IMR-90 (cell line): ENCODE data around the gene ARID4B. TPM values are rescaled to one million over a fixed set of nuclear protein-coding genes. Genes with fewer than 3 reads are reported as not detected.

ENCODE experiments used
- ATAC-seq: fragments of 200-7000 bp; cut with Tn5 transposase; 2 replicates; pipeline ENCODE4 v1.9.1; 2020; ENCODE audit warnings: low read depth, mild to moderate bottlenecking, moderate library complexity
- BruUV-seq: library from RNA; stranded (reverse); fragments of 400-500 nt; replicated peaks from 2 replicates; lab custom pipeline; 2021; lab: Mats Ljungman, UMichigan
- CTCF ChIA-PET: fragments of 300-600 bp; formaldehyde crosslinking; extraction: SDS; loops from one replicate; lab custom pipeline; 2021; ENCODE audit warnings: antibody characterized with exemption; lab: Yijun Ruan, JAX
- POLR2A ChIA-PET: fragments of 300-600 bp; sonication (Branson Sonifier 250); formaldehyde crosslinking; loops from one replicate; lab custom pipeline; 2022; ENCODE audit warnings: antibody characterized with exemption; ENCODE audit not compliant: unreplicated experiment; lab: Charles Lee
- DNase-seq: peaks from one replicate; pipeline ENCODE4 v3.0.0; 2013
- H2AFZ ChIP-seq: replicated peaks from 2 replicates; pipeline ENCODE3; 2013; ENCODE audit warnings: low read length, mild to moderate bottlenecking; ENCODE audit not compliant: poor library complexity
- H2AK5ac ChIP-seq: 2 replicates; pipeline ENCODE4 v1.6.1; 2013; ENCODE audit warnings: low read depth, low read length, inconsistent platforms
- H2AK9ac ChIP-seq: replicated peaks from 2 replicates; pipeline ENCODE3; 2013; ENCODE audit warnings: mild to moderate bottlenecking, low read depth, low read length, moderate library complexity; ENCODE audit not compliant: poor library complexity
- H2BK120ac ChIP-seq: 2 replicates; pipeline ENCODE4 v1.6.1; 2013; ENCODE audit warnings: low read depth, low read length, inconsistent platforms
- H2BK15ac ChIP-seq: 3 replicates; pipeline ENCODE4 v1.6.1; 2013; ENCODE audit warnings: low read depth, low read length, inconsistent platforms
- H2BK20ac ChIP-seq: 2 replicates; pipeline ENCODE4 v1.6.1; 2013; ENCODE audit warnings: low read depth, mild to moderate bottlenecking, inconsistent platforms, low read length, moderate library complexity
- H2BK5ac ChIP-seq: 2 replicates; pipeline ENCODE4 v1.6.1; 2013; ENCODE audit warnings: mild to moderate bottlenecking, low read depth, low read length, inconsistent platforms; ENCODE audit not compliant: poor library complexity, severe bottlenecking
- H3K14ac ChIP-seq: replicated peaks from 2 replicates; pipeline ENCODE4 v1.6.1; 2013; ENCODE audit warnings: low read depth, low read length, inconsistent platforms
- H3K18ac ChIP-seq: 2 replicates; pipeline ENCODE4 v1.6.1; 2013; ENCODE audit warnings: low read depth, low read length, control low read depth
- H3K23ac ChIP-seq: 2 replicates; pipeline ENCODE4 v1.6.1; 2013; ENCODE audit warnings: low read depth, low read length, inconsistent platforms
- H3K27ac ChIP-seq: 2 replicates; pipeline ENCODE4 v1.5.1; 2013; ENCODE audit warnings: mild to moderate bottlenecking, control low read depth, low read length; ENCODE audit not compliant: insufficient read depth
- H3K27me3 ChIP-seq: 2 replicates; pipeline ENCODE4 v1.6.1; 2013; ENCODE audit warnings: low read length; ENCODE audit not compliant: control insufficient read depth, insufficient read depth
- H3K36me3 ChIP-seq: 2 replicates; pipeline ENCODE4 v1.6.1; 2013; ENCODE audit warnings: low read length, mixed read lengths; ENCODE audit not compliant: control insufficient read depth, insufficient read depth
- H3K4ac ChIP-seq: 2 replicates; pipeline ENCODE4 v1.6.1; 2013; ENCODE audit warnings: low read depth, low read length, inconsistent platforms
- H3K4me1 ChIP-seq: 2 replicates; pipeline ENCODE4 v1.6.1; 2013; ENCODE audit warnings: low read length, mixed read lengths; ENCODE audit not compliant: control insufficient read depth, insufficient read depth
- H3K4me2 ChIP-seq: 2 replicates; pipeline ENCODE4 v1.6.1; 2013; ENCODE audit warnings: low read depth, mild to moderate bottlenecking, control low read depth, low read length, moderate library complexity
- H3K4me3 ChIP-seq: 2 replicates; pipeline ENCODE4 v1.5.1; 2013; ENCODE audit warnings: low read depth, mild to moderate bottlenecking, control low read depth, low read length, moderate library complexity; ENCODE audit not compliant: insufficient read depth
- H3K56ac ChIP-seq: 2 replicates; pipeline ENCODE4 v1.6.1; 2013; ENCODE audit warnings: low read length, inconsistent platforms; ENCODE audit not compliant: insufficient read depth; ENCODE audit errors: extremely low read depth
- H3K79me1 ChIP-seq, 2 experiments: 2 replicates each; pipeline ENCODE4 v1.6.1; 2013; ENCODE audit warnings: low read length in 2 of 2, inconsistent platforms in 1 of 2, low read depth in 1 of 2
- H3K9ac ChIP-seq: 2 replicates; pipeline ENCODE4 v1.6.1; 2013; ENCODE audit warnings: low read depth, low read length, control low read depth
- H3K9me1 ChIP-seq: 2 replicates; pipeline ENCODE4 v1.6.1; 2013; ENCODE audit warnings: low read length, inconsistent platforms; ENCODE audit not compliant: insufficient read depth
- H3K9me3 ChIP-seq: 2 replicates; pipeline ENCODE4 v1.6.1; 2013; ENCODE audit warnings: low read length; ENCODE audit not compliant: control insufficient read depth, insufficient read depth
- H4K20me1 ChIP-seq: 2 replicates; pipeline ENCODE4 v1.6.1; 2013; ENCODE audit warnings: low read length, inconsistent platforms; ENCODE audit not compliant: insufficient read depth
- H4K5ac ChIP-seq: 2 replicates; pipeline ENCODE4 v1.6.1; 2013; ENCODE audit warnings: mild to moderate bottlenecking, low read depth, low read length, control low read depth
- H4K8ac ChIP-seq, 2 experiments: 2 replicates each; pipeline ENCODE4 v1.6.1; 2013; ENCODE audit warnings: low read depth in 2 of 2, low read length in 2 of 2, control low read depth in 1 of 2, inconsistent platforms in 1 of 2
- H4K91ac ChIP-seq: 2 replicates; pipeline ENCODE4 v1.6.1; 2013; ENCODE audit warnings: low read depth, low read length, inconsistent platforms; ENCODE audit not compliant: insufficient read depth
- CEBPB ChIP-seq: IDR thresholded peaks from 2 replicates; pipeline ENCODE4 v1.6.1; 2012; ENCODE audit warnings: low read depth, low read length, improper control_type of control experiment
- NFE2L2 ChIP-seq: fragments of 150-350 bp; IDR thresholded peaks from 2 replicates; pipeline ENCODE4 v1.6.1; 2016; ENCODE audit warnings: low read depth, mild to moderate bottlenecking, low read length
- SMC3 ChIP-seq: fragments of 150-350 bp; IDR thresholded peaks from 2 replicates; pipeline ENCODE4 v1.6.1; 2016; ENCODE audit warnings: low read depth, mild to moderate bottlenecking, antibody characterized with exemption, low read length, moderate library complexity
- WGBS, 2 experiments: methylation state at CpG; one replicate each; pipeline versions ENCODE4 v1.1.5 to v1.1.7; 2013; ENCODE audit warnings: missing lambda C conversion rate in 2 of 2; ENCODE audit not compliant: insufficient read length in 1 of 2; ENCODE audit errors: extremely low coverage in 2 of 2; 5-methylcytosine and 5-hydroxymethylcytosine counted together
- dilution Hi-C: fragments of 300-500 bp; cut with HindIII; formaldehyde crosslinking; loops from one replicate; pipeline ENCODE4 v1.14.3; 2018; ENCODE audit warnings: low sequenced_read_pairs; ENCODE audit not compliant: unreplicated experiment
- in situ Hi-C: fragments of 300-500 bp; cut with MboI; formaldehyde crosslinking; loops from 3 replicates; pipeline ENCODE4 v1.14.3; 2019; ENCODE audit warnings: low sequenced_read_pairs, inconsistent platforms, mixed read lengths
- intact Hi-C: fragments of 100-400 bp; cut with micrococcal nuclease; formaldehyde crosslinking; loops from 2 replicates; pipeline ENCODE4 v1.10.0; 2022
- microRNA-seq, 2 experiments: library from miRNA; stranded (forward) in 1 of 2; unstranded in 1 of 2; fragments of 10-50 nt in 1 of 2; fragments of <30 nt in 1 of 2; gene quantifications in 1 of 2; microRNA quantifications in 1 of 2; one replicate each; pipeline versions ENCODE3 to v1.1.0; 2013 to 2020; ENCODE audit not compliant: insufficient read depth in 1 of 2, insufficient read length in 1 of 2, unreplicated experiment in 1 of 2
- polyA plus RNA-seq, 3 experiments: library from polyadenylated mRNA; depleted of rRNA; stranded (reverse); fragments of >200 nt; gene quantifications; 2 replicates each; pipeline ENCODE4 v1.2.3, GENCODE V29; 2012; ENCODE audit warnings: low replicate concordance in 1 of 3
- small RNA-seq, 5 experiments: library from RNA; depleted of rRNA; stranded (forward); fragments of <200 nt; gene quantifications; one replicate each; pipeline ENCODE3, GENCODE V24; 2012
- total RNA-seq: library from RNA; depleted of rRNA; stranded (reverse); fragments of >200 nt; gene quantifications from 2 replicates; pipeline ENCODE4 v1.2.3, GENCODE V29; 2012; rRNA removed

ARID4B gene
- total and polyA plus RNA-seq, 2 of the 4 experiments (the other 2 are of a cell fraction), result 8.5 to 16.0 TPM

- H3K36me3 ChIP-seq, result peaks cover 21% of the 10 kb centered on the region
- in situ Hi-C loops (loop anchor here (25.0 kb wide), 1 partner anchor 985 kb away; no protein-coding TSS in a partner anchor), intact Hi-C loops (no loop called here), dilution Hi-C loops (no loop called here)
- no peak overlapping the region for H3K9ac ChIP-seq
- H4K20me1 ChIP-seq, result peaks cover 84% of the 10 kb centered on the region
- H3K4me1 ChIP-seq, result 0 out of 2 replicates have a peak, but pooled peaks cover 1% of the 10 kb centered on the region
- H2AK5ac ChIP-seq, result no peak overlapping the region
- H2AFZ ChIP-seq, result no peak overlapping the region
- H3K27ac ChIP-seq, result no peak overlapping the region
- H3K23ac ChIP-seq, result no peak overlapping the region
- no TSS peak for BruUV-seq
- CTCF ChIA-PET, result interaction anchor here (1.3 kb wide), 1 partner anchor 9 kb away, joined by 3 read pairs; no protein-coding TSS in a partner anchor
- no peak overlapping the region for H3K14ac ChIP-seq
- no peak overlapping the region for H3K18ac ChIP-seq
- H4K91ac ChIP-seq, result no peak overlapping the region
- H3K4me2 ChIP-seq, result no peak overlapping the region; the same call in 1 of the 2 replicates
- DNase-seq, result no peak
- TF ChIP-seq SMC3 (no peak), CEBPB (no peak), NFE2L2 (no peak)
- no peak overlapping the region for H3K4me3 ChIP-seq
- H3K79me1 ChIP-seq, result peaks cover 14 to 33% of the 10 kb centered on the region in 2 experiments
- no peak overlapping the region for H3K4ac ChIP-seq
- no peaks in the 10 kb centered on the region for H3K9me1 ChIP-seq
- H2BK20ac ChIP-seq, result no peak overlapping the region
- peak; percentile 28; the same call in 1 of the 2 replicates for ATAC-seq
- no peak overlapping the region for H2BK120ac ChIP-seq
- no peak overlapping the region for H3K56ac ChIP-seq
- H2AK9ac ChIP-seq, result no peak overlapping the region
- no peaks in the 10 kb centered on the region for H3K9me3 ChIP-seq
- H3K27me3 ChIP-seq, result no peaks in the 10 kb centered on the region
- no CpG with 5 or more reads among the region's 1 CpG for WGBS, 2 experiments
- no peak overlapping the region for H4K8ac ChIP-seq
- no peak overlapping the region for H2BK5ac ChIP-seq
- POLR2A ChIA-PET, result no interaction called here
- no peak overlapping the region for H2BK15ac ChIP-seq
- no peak overlapping the region for H4K5ac ChIP-seq
Measured at GRCh38 chr1:235122348-235122747, 205.6 kb downstream of the ARID4B start.

Small RNAs within 50 kb of the gene (microRNA-seq; reads per million reads assigned to microRNA genes)
- not detected for gene AL391994.1 (ENCODE audit: insufficient read depth, insufficient read length)
- gene MIR4753 (ENCODE audit: insufficient read depth in 1 of 2, insufficient read length in 1 of 2, unreplicated experiment in 1 of 2), result 1.1 to 2.1 reads per million in 2 experiments
- not detected for gene SNORA14B (ENCODE audit: insufficient read depth, insufficient read length)

Small RNAs within 50 kb of the gene (small RNA-seq; reads per million reads assigned to genes)
- 0 reads per million in 5 experiments for gene AL391994.1
- gene MIR4753, result 0 to 1.7 (median 0.33) reads per million in 5 experiments
- gene SNORA14B, result 1.2 to 256 (median 7.3) reads per million in 5 experiments

Other genes starting within 250 kb of the ARID4B start
- 75.3 and 135 TPM in 2 replicates for gene TOMM20, start 199.3 kb downstream of the ARID4B start, total RNA-seq
- 70.5 and 84.4 TPM in 2 replicates for gene TOMM20, start 199.3 kb downstream of the ARID4B start, polyA plus RNA-seq (2012; rRNA removed)
- 28.7 and 61.7 TPM in 2 replicates for gene RBM34, start 166.9 kb downstream of the ARID4B start, total RNA-seq
- gene RBM34, start 166.9 kb downstream of the ARID4B start, polyA plus RNA-seq (2012; rRNA removed), result 31.8 and 34.0 TPM in 2 replicates
- gene GGPS1, start 391 bp upstream of the ARID4B start, total RNA-seq, result 21.5 and 23.1 TPM in 2 replicates
- gene GGPS1, start 391 bp upstream of the ARID4B start, polyA plus RNA-seq (2012; rRNA removed), result 11.9 and 16.4 TPM in 2 replicates
- gene TBCE, start 39.2 kb upstream of the ARID4B start, total RNA-seq, result 26.7 and 33.1 TPM in 2 replicates
- gene TBCE, start 39.2 kb upstream of the ARID4B start, polyA plus RNA-seq (2012; rRNA removed), result 21.6 and 25.3 TPM in 2 replicates
- gene B3GALNT2, start 176.3 kb upstream of the ARID4B start, total RNA-seq, result 32.8 and 39.4 TPM in 2 replicates
- 9.5 and 11.0 TPM in 2 replicates for gene B3GALNT2, start 176.3 kb upstream of the ARID4B start, polyA plus RNA-seq (2012; rRNA removed)